Muscle layer of colon (tissue), 2 donors: Measurements from ENCODE around the gene RAB8A.
A peak's percentile ranks its signal among the peaks of the same experiment; 100 is the strongest.

Experiments used
- H3K27ac ChIP-seq: one replicate; pipeline ENCODE4 v1.7.0; 2013; ENCODE audit warnings: low read depth, mild to moderate bottlenecking, low read length, moderate library complexity
- H3K27me3 ChIP-seq, 2 donors: one replicate each; pipeline ENCODE4 v1.7.0; 2013; ENCODE audit warnings: low read length in 2 of 2, mild to moderate bottlenecking in 2 of 2; ENCODE audit not compliant: insufficient read depth in 2 of 2, control insufficient read depth in 1 of 2
- H3K36me3 ChIP-seq: one replicate; pipeline ENCODE4 v1.7.0; 2013; ENCODE audit warnings: mild to moderate bottlenecking, low read length; ENCODE audit not compliant: insufficient read depth
- H3K4me1 ChIP-seq: one replicate; pipeline ENCODE4 v1.7.0; 2013; ENCODE audit warnings: mild to moderate bottlenecking, low read length; ENCODE audit not compliant: insufficient read depth
- H3K4me3 ChIP-seq, 2 donors: one replicate each; pipeline ENCODE4 v1.7.0; 2013; ENCODE audit warnings: low read length in 2 of 2, low read depth in 1 of 2, mild to moderate bottlenecking in 1 of 2, moderate library complexity in 1 of 2
- H3K9ac ChIP-seq: one replicate; pipeline ENCODE4 v1.7.0; 2013; ENCODE audit warnings: low read length
- H3K9me3 ChIP-seq: one replicate; pipeline ENCODE4 v1.7.0; 2013; ENCODE audit warnings: mild to moderate bottlenecking, low read length
- donor health status: abdominal sarcoma.
- donor health status: Adenocarcinoma of cecum.

RAB8A gene

DNA sequence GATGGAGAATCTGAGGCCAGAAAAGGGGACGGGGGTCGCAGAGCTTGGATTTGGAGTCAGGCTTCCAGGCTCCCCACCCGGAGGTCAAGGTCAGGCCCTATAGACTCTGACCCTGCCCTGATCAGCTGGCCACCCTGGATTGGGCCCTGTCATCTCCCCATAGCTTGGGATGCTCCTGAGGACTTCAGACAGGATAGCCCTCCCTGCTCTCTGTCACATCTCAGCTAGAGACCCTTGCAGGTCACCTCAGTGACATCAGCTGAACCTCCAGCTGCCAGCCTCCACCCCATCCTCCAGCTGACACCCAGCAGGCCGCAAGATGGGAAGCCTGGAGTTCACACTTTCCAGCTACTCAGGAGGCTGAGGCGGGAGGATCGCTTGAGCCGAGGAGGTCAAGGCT lies 38.2 kb upstream of the RAB8A start:
- no peak overlapping the region for H3K9ac ChIP-seq
- H3K27ac ChIP-seq = peak overlapping the region; percentile 98
- H3K4me1 ChIP-seq = peaks cover 58% of the 10 kb centered on the region

DNA sequence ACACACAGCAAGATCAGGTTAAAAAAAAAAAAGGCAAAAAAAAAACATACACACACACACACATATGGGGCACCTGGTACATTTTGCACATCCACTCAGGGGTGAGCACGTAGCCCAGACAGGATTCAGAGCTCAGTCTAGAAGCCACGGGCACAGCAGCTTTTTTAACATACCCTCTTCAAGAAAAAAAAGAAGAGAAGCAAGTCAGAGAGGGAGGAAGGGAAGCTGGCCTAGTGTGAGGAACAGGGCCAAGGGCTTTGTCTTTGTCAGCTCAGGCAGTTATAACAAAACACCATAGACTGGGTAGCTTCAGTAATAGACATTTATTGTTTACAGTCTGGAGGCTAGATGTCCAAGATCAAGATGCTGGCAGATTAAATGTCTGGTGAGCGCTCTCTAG lies 37.7 kb upstream of the RAB8A start:
- peaks cover 25% of the 10 kb centered on the region for H3K36me3 ChIP-seq
- peaks cover 64% of the 10 kb centered on the region for H3K4me1 ChIP-seq
- no peaks in the 10 kb centered on the region for H3K27me3 ChIP-seq
- H3K9me3 ChIP-seq = no peaks in the 10 kb centered on the region
- H3K9ac ChIP-seq = no peak overlapping the region
- H3K4me3 ChIP-seq = no peak overlapping the region
- H3K27ac ChIP-seq = peak overlapping the region; percentile 98

More for the DNA sequence above, 38.2 kb upstream of the RAB8A start:
- H3K4me3 ChIP-seq = no peak overlapping the region
- H3K9me3 ChIP-seq = no peaks in the 10 kb centered on the region
- H3K36me3 ChIP-seq = peaks cover 24% of the 10 kb centered on the region
- H3K27me3 ChIP-seq = no peaks in the 10 kb centered on the region

DNA sequence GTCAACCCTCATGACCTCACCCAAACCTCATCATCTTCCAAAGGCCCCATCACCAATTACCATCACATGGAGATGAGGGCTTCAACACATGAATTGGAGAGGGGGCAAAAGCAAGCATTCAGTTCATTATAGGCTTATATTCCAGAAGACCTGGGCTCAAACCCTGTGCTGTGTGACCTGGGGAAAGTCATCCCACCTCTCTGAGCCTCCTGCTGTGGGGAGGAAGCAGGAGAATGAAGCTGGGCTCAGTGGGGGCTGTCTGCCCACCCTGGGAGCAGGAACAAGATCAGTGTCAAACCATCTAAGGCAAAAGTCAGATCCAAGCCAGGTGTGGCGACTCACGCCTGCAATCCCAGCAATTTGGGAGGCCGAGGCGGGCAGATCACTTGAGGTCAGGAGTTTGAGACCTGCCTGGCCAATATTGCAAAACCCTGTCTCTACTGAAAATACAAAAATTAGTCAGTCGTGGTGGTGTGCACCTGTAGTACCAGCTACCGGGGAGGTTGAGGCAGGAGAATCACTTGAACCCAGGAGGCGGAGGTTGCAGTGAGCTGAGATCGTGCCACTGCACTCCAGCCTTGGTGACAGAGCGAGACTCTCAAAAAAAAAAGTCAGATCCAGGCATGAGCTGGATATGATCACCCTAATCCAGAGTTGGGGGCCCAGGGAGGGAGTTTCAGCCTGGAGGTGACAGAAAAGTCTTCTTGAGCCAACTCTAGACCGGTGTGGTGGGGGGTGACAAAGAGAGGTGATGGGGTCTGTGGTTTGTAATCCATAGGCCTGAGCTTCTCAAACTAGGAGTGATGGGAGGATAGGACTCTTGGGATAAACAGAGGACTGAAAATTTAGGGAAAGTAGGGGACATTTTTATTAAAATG lies 37.0 kb upstream of the RAB8A start:
- peaks cover 70% of the 10 kb centered on the region for H3K4me1 ChIP-seq

DNA sequence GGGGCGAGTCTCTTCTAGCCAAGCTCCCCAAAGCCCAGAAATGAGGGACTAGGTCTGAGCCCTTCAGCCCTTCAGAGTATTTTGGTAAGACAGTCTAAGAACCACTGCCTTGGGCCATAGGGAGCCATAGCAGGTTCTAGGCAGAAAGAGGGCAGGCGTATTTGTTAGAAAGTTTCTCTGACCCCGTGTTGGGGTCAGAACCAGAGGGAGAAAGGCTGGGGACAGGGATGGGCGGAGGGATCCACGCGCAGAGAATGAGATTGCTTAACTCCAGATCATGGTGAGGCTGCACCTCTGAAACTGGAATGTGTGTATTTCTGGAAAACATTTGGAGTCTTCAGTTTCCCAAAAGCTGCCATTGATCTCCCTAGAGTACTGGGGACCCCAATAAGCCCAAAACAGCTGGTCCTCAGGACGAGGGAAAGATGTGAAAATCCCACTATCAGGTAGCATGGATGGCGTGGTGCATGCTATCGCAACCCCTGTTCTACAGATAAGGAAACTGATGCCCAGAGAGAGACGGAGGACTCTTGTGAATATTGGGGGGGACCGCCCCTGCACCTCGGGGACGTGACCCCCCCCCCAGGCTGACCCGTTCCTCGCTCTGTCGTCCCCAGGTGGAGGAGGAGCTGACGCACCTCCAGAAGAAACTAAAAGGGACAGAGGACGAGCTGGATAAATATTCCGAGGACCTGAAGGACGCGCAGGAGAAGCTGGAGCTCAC lies 36.1 kb upstream of the RAB8A start:
- Histone ChIP-seq H3K4me1 (peaks cover 78% of the 10 kb centered on the region), H3K36me3 (peaks cover 36% of the 10 kb centered on the region), H3K27ac (peak overlapping the region; percentile 98), H3K4me3 (peak overlapping the region; percentile 35 to 56), H3K9me3 (no peaks in the 10 kb centered on the region), H3K9ac (peak overlapping the region; percentile 98), H3K27me3 (no peaks in the 10 kb centered on the region)

More for the DNA sequence above, 37.0 kb upstream of the RAB8A start:
- H3K9me3 ChIP-seq = no peaks in the 10 kb centered on the region
- H3K27me3 ChIP-seq = no peaks in the 10 kb centered on the region
- peak overlapping the region; percentile 98 for H3K9ac ChIP-seq
- peaks cover 30% of the 10 kb centered on the region for H3K36me3 ChIP-seq
- no peak overlapping the region for H3K4me3 ChIP-seq
- peak overlapping the region; percentile 98 for H3K27ac ChIP-seq

DNA sequence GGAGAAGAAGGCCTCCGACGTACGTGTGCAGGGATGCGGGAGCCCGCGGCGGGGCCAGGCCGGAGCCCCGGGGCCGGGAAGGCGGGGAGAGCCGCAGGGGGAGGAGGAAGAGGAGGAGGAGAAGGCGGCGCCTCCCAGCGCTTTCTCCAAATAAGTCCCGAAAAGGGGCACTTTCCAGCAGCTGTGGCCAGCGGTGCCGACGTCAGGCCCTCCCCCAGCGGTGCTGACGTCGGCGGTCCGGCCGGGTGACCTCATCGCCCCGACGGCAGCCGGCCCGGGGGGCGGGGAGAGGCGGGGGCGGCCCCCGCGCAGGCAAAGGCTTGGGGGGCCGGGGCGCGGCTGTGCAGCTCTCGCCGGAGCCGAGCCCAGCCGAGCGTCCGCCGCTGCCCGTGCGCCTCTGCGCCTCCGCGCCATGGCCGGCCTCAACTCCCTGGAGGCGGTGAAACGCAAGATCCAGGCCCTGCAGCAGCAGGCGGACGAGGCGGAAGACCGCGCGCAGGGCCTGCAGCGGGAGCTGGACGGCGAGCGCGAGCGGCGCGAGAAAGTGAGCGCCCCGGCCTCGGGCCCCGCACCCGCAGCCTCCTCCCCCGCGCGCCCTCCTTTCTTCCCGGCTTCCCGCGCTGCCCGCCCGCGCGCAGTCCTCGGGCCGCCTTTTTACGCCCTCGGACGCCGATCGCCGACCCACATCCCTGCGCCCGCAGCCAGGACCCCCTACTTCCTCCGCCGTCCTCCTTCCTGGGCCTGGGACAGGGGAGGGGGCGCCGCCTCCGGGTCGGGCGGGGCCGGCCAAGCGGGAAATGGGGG lies 35.3 kb upstream of the RAB8A start, which contains the start of gene TPM4:
Gene TPM4, plus strand, starts transcription at position 342 of the 804 bp plus-strand sequence. Its CDS starts 71 bp downstream, at position 413.
- Histone ChIP-seq H3K4me1 (peaks cover 78% of the 10 kb centered on the region), H3K36me3 (peaks cover 38% of the 10 kb centered on the region), H3K27ac (peak within 1 kb of the TSS; percentile 98), H3K9ac (peak within 1 kb of the TSS; percentile 99), H3K4me3 (peak within 1 kb of the TSS; percentile 90 to 97), H3K9me3 (no peaks in the 10 kb centered on the region), H3K27me3 (no peaks in the 10 kb centered on the region)

DNA sequence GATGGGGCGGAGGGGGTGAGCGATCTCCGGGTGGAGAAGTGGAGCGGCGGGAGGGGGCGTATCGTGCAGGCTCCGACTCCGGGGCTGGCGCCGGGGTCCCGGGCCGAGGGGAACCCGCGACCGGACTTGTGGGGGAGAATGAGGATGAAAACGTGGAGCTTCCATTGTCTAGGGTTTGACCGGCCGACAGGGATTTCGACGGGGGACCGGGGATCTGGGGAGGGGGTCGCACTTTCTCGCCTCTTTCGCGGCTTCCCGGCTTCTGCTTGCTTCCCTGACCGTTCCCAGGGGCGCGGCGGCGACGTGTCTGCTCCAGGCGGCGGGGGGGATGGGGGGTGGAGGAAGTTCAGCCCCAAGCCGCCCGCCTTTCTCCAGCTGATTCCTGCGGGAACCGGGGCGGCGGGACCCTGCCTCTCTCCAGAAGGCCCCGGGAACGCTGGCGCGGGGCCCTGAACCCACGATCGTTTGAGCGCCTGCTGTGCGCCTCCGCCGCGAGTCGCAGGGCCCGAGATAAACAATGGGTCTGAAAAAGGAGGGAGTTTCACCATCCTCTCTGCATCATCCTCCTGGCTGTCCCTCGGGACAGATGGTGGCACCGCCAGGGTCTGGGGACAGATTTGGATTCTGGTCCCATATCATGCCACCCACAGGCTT lies 34.6 kb upstream of the RAB8A start:
- H3K4me3 ChIP-seq = peak overlapping the region; percentile 90 to 97
- peaks cover 43% of the 10 kb centered on the region for H3K36me3 ChIP-seq
- peaks cover 78% of the 10 kb centered on the region for H3K4me1 ChIP-seq
- H3K9ac ChIP-seq = peak overlapping the region; percentile 99
- H3K27me3 ChIP-seq = no peaks in the 10 kb centered on the region
- no peaks in the 10 kb centered on the region for H3K9me3 ChIP-seq
- peak overlapping the region; percentile 97 for H3K27ac ChIP-seq

DNA sequence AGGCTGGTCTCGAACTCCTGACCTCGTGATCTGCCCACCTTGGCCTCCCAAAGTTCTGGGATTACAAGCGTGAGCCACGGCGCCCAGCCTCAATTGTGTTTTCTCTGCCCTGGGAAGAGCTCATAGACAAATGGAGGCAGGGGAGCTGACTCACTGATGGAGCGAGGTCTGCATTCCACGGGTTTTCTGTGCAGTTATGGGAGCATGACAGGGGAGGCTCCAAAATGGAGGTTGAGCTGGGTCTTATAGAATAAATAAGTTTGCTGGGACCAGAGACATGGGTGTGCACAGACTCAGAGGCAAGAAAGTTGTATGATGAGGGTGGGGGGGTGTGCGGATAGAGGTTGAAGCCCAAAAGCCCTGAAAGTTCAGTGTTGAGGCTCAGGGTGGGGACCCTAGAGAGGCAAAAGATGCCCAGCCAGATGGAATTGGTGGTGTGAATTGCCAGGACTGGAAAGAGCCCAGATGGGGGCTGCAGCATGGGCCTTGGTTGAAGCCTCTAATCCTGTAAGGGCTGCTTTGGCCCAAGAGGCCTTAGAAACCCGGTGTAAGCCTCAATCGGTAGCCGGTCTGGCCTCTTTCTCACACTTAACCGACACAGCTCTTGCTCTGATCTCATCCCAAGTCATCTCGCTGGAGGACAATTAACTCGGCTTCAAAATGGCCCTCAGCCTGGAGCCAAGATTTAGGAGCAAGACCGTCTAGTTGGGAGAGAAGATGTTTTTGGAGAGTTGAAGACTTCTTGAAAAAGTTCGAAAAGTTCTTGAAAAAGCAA lies 33.5 kb upstream of the RAB8A start:
- Histone ChIP-seq H3K36me3 (peaks cover 50% of the 10 kb centered on the region), H3K27me3 (no peaks in the 10 kb centered on the region), H3K4me3 (peak overlapping the region; percentile 90 to 97), H3K9me3 (no peaks in the 10 kb centered on the region), H3K9ac (peak overlapping the region; percentile 99), H3K4me1 (peaks cover 78% of the 10 kb centered on the region), H3K27ac (peak overlapping the region; percentile 97)

DNA sequence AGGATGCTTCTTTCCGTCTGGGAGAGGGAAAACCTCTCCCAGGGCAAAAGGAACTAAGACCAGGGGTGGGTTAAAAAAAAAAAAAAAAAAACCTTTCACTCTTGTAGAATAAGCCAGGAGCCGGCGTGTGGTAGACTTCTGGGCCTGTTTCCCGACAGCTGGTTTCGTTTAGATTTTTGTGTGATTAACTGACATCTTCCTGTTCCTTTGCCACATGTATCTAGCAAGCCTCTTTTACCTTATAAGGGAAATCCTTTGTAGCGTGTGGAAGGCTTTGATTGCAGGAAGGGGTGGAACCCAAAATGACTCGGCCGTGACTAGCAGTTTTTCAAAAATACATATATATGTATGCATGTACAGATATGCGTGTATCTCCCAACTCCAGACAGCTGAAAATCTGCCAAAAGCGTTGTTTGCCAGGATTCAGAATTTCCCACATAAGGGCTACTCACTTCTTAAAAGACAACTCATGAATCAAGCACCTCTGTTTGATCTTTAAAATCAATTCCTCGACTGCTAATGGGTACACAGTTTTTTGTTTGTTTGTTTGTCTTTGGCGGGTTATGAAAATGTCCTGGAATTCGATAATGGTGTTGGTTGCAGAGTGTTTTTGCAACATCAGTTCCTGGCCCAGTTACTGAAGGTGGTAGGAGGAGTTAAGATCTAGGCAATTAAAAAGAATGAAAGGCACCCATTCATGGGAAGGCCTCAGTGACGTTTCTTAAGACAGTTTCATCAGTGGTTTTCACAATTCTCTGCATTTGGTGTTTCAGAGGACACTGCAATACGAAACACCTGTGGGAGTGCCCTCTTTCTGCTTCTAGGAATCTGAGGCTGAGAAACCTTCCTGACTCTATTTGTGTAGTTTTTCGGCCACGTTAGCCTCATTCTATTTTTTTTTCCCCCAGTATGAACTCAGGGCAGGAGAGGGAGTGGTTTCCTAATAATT lies 32.7 kb upstream of the RAB8A start:
- Histone ChIP-seq H3K36me3 (peaks cover 52% of the 10 kb centered on the region), H3K9ac (peak overlapping the region; percentile 99), H3K4me1 (peaks cover 75% of the 10 kb centered on the region), H3K27me3 (no peaks in the 10 kb centered on the region), H3K27ac (peak overlapping the region; percentile 97), H3K9me3 (no peaks in the 10 kb centered on the region), H3K4me3 (peak overlapping the region; percentile 10 to 90)

DNA sequence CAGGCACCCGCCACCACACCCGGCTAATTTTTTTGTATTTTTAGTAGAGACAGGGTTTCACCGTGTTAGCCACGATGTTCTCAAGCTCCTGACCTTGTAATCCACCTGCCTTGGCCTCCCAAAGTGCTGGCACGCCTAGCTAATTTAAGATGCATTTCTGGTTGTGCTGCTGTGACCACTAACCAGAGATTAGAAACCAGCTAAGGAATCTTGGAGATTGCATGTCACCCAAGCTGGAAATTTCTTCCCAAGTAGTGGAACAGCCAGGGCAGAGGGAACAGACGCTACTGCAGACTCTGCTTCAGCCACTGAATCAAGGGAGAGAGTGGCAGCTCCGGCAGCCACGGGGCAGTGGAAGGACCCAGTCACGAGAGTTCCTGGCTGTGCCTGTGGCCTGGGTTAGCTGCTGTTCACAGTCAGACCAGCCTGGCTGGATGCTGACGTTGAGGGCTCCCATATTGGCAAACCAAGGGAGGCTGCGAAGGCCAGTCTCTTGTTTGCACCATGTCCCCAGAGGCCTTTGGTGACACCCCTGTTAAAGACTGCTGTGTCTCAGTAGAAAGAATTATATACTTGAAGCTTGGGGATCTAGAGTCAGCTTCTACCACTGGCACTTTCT lies 27.5 kb upstream of the RAB8A start:
- Histone ChIP-seq H3K9ac (no peak overlapping the region), H3K27me3 (no peaks in the 10 kb centered on the region), H3K27ac (peak overlapping the region; percentile 37), H3K36me3 (peaks cover 93% of the 10 kb centered on the region), H3K4me1 (peaks cover 85% of the 10 kb centered on the region), H3K9me3 (no peaks in the 10 kb centered on the region), H3K4me3 (no peak overlapping the region)
